Thyroid gland (tissue), 4 donors: ENCODE results near the gene HRG.
A peak's percentile ranks its signal among the peaks of the same experiment; 100 is the strongest.

Source experiments
- POLR2A ChIP-seq, 2 donors: fragments of 450-650 bp; IDR thresholded peaks; one replicate each; pipeline ENCODE4 v1.6.1; 2017; ENCODE audit warnings: antibody characterized with exemption in 2 of 2, mild to moderate bottlenecking in 2 of 2, moderate library complexity in 1 of 2
- TF ChIP-seq, protein P1 (sequence below), 6 experiments: fragments of 200-600 bp in 3 of 6; fragments of 450-650 bp in 3 of 6; sonication (generic) in 3 of 6; IDR thresholded peaks; one replicate each; pipeline ENCODE4 v1.5.1; 2016 to 2019; ENCODE audit warnings: antibody characterized with exemption in 6 of 6, mild to moderate bottlenecking in 2 of 6, inconsistent platforms in 1 of 6, moderate library complexity in 1 of 6

DNA sequence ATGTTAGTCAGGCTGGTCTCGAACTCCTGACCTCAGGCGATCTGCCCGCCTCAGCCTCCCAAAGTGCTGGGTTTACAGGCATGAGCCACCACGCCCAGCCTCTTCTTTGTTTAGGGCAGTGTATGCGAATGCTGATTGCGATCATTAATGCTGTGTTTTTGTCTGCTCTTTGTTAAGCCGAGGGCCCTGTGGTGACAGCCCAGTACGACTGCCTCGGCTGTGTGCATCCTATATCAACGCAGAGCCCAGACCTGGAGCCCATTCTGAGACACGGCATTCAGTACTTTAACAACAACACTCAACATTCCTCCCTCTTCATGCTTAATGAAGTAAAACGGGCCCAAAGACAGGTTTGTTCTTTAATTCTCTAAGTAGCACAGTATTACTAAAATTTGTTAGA lies 59.1 kb downstream of the HRG start:
- TF ChIP-seq, protein P1, sequence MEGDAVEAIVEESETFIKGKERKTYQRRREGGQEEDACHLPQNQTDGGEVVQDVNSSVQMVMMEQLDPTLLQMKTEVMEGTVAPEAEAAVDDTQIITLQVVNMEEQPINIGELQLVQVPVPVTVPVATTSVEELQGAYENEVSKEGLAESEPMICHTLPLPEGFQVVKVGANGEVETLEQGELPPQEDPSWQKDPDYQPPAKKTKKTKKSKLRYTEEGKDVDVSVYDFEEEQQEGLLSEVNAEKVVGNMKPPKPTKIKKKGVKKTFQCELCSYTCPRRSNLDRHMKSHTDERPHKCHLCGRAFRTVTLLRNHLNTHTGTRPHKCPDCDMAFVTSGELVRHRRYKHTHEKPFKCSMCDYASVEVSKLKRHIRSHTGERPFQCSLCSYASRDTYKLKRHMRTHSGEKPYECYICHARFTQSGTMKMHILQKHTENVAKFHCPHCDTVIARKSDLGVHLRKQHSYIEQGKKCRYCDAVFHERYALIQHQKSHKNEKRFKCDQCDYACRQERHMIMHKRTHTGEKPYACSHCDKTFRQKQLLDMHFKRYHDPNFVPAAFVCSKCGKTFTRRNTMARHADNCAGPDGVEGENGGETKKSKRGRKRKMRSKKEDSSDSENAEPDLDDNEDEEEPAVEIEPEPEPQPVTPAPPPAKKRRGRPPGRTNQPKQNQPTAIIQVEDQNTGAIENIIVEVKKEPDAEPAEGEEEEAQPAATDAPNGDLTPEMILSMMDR (IDR thresholded peaks at IDR 0.05), result peak in 2 of 6 experiments; percentile 7 to 11
- TF ChIP-seq POLR2A (IDR thresholded peaks at IDR 0.05), result no peak
